Esophagus muscularis mucosa (tissue), 4 donors: ENCODE results near the gene DGKG. TPM values are rescaled to one million over a fixed set of nuclear protein-coding genes. Genes with fewer than 3 reads are reported as not detected.

Source experiments
- DNase-seq: peaks from one replicate; pipeline ENCODE4 v3.0.0-alpha.2; 2017; ENCODE audit errors: extremely low spot score
- H3K27ac ChIP-seq, 4 donors: fragments of 200-600 bp; sonication (generic); replicated peaks in 1 of 4; 1 replicate in 3 of 4; 2 replicates in 1 of 4; pipeline ENCODE4 v1.5.1; 2016 to 2019; ENCODE audit warnings: mild to moderate bottlenecking in 1 of 4
- H3K27me3 ChIP-seq, 4 donors: fragments of 200-600 bp; sonication (generic); one replicate each; pipeline versions ENCODE4 v1.5.1 to v1.6.0; 2016 to 2019
- H3K36me3 ChIP-seq, 4 donors: fragments of 200-600 bp; sonication (generic); one replicate each; pipeline ENCODE4 v1.5.1; 2016 to 2019
- H3K4me1 ChIP-seq, 4 donors: fragments of 200-600 bp; sonication (generic); one replicate each; pipeline ENCODE4 v1.5.1; 2016 to 2019
- H3K4me3 ChIP-seq, 4 donors: fragments of 200-600 bp; sonication (generic); 1 replicate in 2 of 4; 2 replicates in 2 of 4; pipeline ENCODE4 v1.5.1; 2016 to 2019; ENCODE audit warnings: mild to moderate bottlenecking in 4 of 4, moderate library complexity in 1 of 4
- H3K9me3 ChIP-seq, 4 donors: fragments of 200-600 bp; sonication (generic); 1 replicate in 3 of 4; 2 replicates in 1 of 4; pipeline ENCODE4 v1.5.1; 2016 to 2019
- EP300 ChIP-seq: sonication (generic); formaldehyde crosslinking; IDR thresholded peaks from one replicate; pipeline ENCODE4 v1.6.1; 2017; ENCODE audit warnings: antibody characterized with exemption
- POLR2A ChIP-seq: fragments of 450-650 bp; IDR thresholded peaks from one replicate; pipeline ENCODE4 v1.6.1; 2017; ENCODE audit warnings: antibody characterized with exemption, moderate library complexity, mild to moderate bottlenecking, low read depth
- POLR2AphosphoS5 ChIP-seq, 2 donors: sonication (generic); formaldehyde crosslinking; IDR thresholded peaks; one replicate each; pipeline ENCODE4 v1.6.1; 2017; ENCODE audit warnings: antibody characterized with exemption in 2 of 2
- WGBS: methylation state at CpG from one replicate; pipeline ENCODE4 v1.1.5; 2018; 5-methylcytosine and 5-hydroxymethylcytosine counted together
- intact Hi-C: fragments of 100-400 bp; cut with DNase I; formaldehyde crosslinking; loops from one replicate; pipeline ENCODE4 v1.15.1; 2023
- total RNA-seq, 4 donors: library from RNA; depleted of rRNA; stranded (reverse); fragments of >200 nt; gene quantifications; one replicate each; pipeline versions ENCODE4 v1.1.0 to v1.2.1, GENCODE V29; 2016
- TF ChIP-seq, protein P1 (sequence below), 3 experiments: fragments of 200-600 bp in 2 of 3; fragments of 450-650 bp in 1 of 3; sonication (generic) in 2 of 3; IDR thresholded peaks; one replicate each; pipeline ENCODE4 v1.5.1; 2017 to 2019; ENCODE audit warnings: antibody characterized with exemption in 3 of 3, mild to moderate bottlenecking in 2 of 3, moderate library complexity in 1 of 3

Gene DGKG
- total RNA-seq, 4 donors from 2014 or later, result 75.0 to 169 (median 104) TPM

DNA sequence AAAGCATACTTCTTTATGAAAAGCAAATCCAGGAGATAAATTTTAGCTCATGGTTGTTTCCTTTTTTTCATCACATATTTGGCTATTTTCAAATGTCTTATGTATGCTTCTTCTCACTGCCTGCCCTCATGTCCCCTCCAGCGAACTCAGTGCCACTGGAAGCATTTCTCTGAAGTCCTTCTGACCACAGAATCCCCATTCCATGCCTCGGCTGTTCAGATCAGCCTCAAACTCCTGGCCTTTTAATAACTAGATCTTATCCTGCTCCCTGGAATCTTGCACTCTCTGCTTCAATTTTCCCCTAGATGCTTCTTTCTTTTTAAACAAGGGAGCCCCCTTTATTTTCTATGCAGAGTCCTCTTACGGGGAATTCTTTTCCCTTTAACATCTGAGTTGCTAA lies 263.3 kb downstream of the DGKG start:
- no peak for TF ChIP-seq EP300
- TF ChIP-seq, protein P1, sequence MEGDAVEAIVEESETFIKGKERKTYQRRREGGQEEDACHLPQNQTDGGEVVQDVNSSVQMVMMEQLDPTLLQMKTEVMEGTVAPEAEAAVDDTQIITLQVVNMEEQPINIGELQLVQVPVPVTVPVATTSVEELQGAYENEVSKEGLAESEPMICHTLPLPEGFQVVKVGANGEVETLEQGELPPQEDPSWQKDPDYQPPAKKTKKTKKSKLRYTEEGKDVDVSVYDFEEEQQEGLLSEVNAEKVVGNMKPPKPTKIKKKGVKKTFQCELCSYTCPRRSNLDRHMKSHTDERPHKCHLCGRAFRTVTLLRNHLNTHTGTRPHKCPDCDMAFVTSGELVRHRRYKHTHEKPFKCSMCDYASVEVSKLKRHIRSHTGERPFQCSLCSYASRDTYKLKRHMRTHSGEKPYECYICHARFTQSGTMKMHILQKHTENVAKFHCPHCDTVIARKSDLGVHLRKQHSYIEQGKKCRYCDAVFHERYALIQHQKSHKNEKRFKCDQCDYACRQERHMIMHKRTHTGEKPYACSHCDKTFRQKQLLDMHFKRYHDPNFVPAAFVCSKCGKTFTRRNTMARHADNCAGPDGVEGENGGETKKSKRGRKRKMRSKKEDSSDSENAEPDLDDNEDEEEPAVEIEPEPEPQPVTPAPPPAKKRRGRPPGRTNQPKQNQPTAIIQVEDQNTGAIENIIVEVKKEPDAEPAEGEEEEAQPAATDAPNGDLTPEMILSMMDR (IDR thresholded peaks at IDR 0.05), result no peak
- TF ChIP-seq POLR2AphosphoS5 (IDR thresholded peaks at IDR 0.05), result no peak
- TF ChIP-seq POLR2A, result no peak
- Histone ChIP-seq H3K27ac (no peak overlapping the region), H3K27me3 (no peaks in the 10 kb centered on the region), H3K9me3 (no peaks in the 10 kb centered on the region), H3K36me3 (no peaks in the 10 kb centered on the region), H3K4me1 (peaks cover 20 to 28% (median 26%) of the 10 kb centered on the region in 4 donors), H3K4me3 (no peak overlapping the region)
- WGBS, result 80% methylated on average over 3 of the region's 3 CpGs
- DNase-seq, result no peak
- intact Hi-C loops, result no loop called here

DNA sequence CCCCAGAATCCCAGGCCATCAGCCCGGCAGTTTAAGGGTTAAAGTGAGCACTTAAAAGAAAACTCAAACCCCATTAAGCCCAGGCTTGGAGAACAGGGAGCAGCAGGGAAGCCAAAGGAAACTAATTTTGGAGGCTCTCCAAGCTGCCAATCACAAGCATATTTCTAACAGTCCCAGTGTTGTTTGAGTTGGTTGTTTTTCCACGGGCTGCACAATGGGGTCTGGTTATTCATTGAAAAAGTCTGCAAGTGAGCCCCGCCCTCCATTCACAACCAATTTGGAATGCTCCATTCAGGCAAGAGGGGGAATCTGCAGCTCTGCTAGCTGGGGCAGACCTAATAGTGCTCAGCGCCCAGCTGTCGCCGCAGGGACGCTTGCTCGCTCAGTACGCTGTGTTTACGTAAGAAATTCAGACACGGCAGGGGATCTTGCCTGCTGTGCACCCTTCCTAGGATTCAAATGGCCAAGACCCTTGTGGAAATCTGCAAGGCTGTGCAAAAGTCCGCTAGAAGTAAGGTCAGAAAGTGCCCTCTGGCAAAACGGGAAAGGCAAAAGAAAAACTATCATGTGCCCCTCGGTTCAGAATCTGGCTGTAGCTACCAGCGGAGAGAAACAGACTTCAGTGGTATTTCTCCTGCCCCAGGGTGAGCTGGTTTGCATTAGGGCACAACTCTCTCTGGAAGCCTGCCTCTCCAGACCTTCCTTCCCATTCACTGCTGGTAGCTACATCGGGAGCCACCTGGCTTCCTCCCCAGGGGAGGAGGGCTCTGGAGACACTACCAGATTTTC lies 264.2 kb downstream of the DGKG start:
- 4% methylated on average over 16 of the region's 16 CpGs for WGBS
- Histone ChIP-seq H3K4me3 (peak overlapping the region; percentile 37 to 48 (median 42)), H3K4me1 (peaks cover 20 to 26% (median 24%) of the 10 kb centered on the region in 4 donors), H3K36me3 (no peaks in the 10 kb centered on the region), H3K9me3 (no peaks in the 10 kb centered on the region), H3K27me3 (no peaks in the 10 kb centered on the region), H3K27ac (no peak overlapping the region)
- no peak for TF ChIP-seq POLR2A
- TF ChIP-seq POLR2AphosphoS5 (IDR thresholded peaks at IDR 0.05), result peak in 1 of 2 donors; percentile 30
- no peak for TF ChIP-seq EP300
- TF ChIP-seq, protein P1 (IDR thresholded peaks at IDR 0.05), result no peak
- intact Hi-C loops, result no loop called here
- no peak for DNase-seq

DNA sequence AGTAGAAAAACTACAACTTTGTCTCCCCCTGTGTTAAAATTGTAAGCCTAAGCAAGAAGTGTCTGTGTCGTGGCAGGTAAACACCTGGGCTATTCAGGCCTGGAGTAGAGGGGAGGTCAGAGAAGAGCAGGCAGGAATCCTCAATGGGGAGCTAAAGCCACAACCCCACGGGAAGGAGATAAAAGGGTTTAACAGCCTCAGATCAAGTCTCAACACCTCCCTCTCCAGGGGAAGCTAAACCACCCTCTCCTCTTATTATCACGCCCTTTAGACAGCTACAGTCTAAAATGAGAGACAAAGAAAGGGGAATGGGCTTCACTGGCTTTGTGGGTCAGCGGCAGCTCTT lies 264.7 kb downstream of the DGKG start:
- peaks cover 20 to 26% (median 23%) of the 10 kb centered on the region in 4 donors for H3K4me1 ChIP-seq
- WGBS, result 52% methylated on average over 4 of the region's 4 CpGs
- no peak for DNase-seq
- no peaks in the 10 kb centered on the region for H3K9me3 ChIP-seq
- intact Hi-C loops, result no loop called here
- H3K27ac ChIP-seq, result no peak overlapping the region
- no peaks in the 10 kb centered on the region for H3K36me3 ChIP-seq
- peak overlapping the region; percentile 37 to 48 (median 42) for H3K4me3 ChIP-seq
- no peaks in the 10 kb centered on the region for H3K27me3 ChIP-seq
- TF ChIP-seq POLR2AphosphoS5 (IDR thresholded peaks at IDR 0.05), result no peak
- TF ChIP-seq, protein P1 (IDR thresholded peaks at IDR 0.05), result no peak
- no peak for TF ChIP-seq POLR2A
- no peak for TF ChIP-seq EP300

Other genes starting within 250 kb of the DGKG start
- 1 to 10 TPM in 3 of 4 donors, under 1 TPM in 1; 0.32 to 2.1 (median 1.6) TPM for gene CRYGS, start 182.1 kb upstream of the DGKG start, total RNA-seq
- 10 to 100 TPM in 3 of 4 donors, 1 to 10 TPM in 1; 9.9 to 13.2 (median 11.5) TPM for gene TBCCD1, start 205.1 kb upstream of the DGKG start, total RNA-seq
- 10 to 100 TPM; 22.9 to 42.1 (median 25.0) TPM for gene DNAJB11, start 208.5 kb upstream of the DGKG start, total RNA-seq